ENCODE data around the gene OSBPL8.

The OSBPL8 gene

GRCh38 chr12:76555231-76555767, 4.3 kb downstream of the OSBPL8 start:
- no peak for DNase-seq (ENCODE audit: low spot score)

DNA sequence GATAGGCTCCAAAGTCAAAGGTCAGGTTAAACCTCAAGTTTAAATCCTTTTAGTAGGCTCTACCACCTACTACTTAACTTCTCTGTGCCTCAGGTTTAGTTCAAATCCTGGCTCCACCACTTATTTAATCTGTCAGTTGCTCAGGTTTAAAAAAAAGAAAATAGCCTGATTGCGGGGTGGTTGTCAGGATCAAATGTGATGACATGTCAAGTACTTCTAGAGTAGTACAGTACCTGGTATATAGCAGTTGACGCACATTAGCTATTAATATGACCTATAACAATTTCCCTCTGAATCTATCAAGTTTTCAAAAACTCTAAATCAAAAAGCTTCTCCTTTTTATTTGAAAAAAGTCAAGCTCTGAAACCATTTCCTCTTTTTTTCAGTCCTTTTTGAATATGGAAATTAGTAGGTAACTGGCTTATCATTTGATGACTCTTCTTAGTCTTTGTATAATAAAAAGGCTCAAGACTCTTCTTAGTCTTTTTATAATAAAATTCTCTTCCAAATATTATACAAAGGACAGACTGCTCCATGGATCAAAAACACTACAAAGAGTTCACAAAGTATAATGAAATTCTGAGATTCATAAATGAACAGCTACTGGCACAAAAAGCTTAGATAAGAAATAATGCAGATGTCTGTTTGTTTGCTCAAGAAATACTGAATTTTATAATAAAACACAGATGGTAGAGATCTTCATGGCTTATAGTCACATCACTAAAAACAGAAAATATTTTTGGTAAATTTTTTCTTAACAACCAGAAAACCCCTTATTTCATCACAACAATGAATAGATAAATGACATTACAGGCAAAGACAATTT, 5.0 kb downstream of the OSBPL8 start:
- DNase-seq (ENCODE audit: low spot score), result no peak

- DNase-seq (ENCODE audit: low spot score), result no peak
Measured at GRCh38 chr12:76552343-76552938, 7.1 kb downstream of the OSBPL8 start.

- no peak for DNase-seq (ENCODE audit: low spot score)
Measured at GRCh38 chr12:76551482-76551888, 8.1 kb downstream of the OSBPL8 start.

GRCh38 chr12:76549131-76549530, 10.4 kb downstream of the OSBPL8 start:
- no peak for DNase-seq (ENCODE audit: low spot score)

DNA sequence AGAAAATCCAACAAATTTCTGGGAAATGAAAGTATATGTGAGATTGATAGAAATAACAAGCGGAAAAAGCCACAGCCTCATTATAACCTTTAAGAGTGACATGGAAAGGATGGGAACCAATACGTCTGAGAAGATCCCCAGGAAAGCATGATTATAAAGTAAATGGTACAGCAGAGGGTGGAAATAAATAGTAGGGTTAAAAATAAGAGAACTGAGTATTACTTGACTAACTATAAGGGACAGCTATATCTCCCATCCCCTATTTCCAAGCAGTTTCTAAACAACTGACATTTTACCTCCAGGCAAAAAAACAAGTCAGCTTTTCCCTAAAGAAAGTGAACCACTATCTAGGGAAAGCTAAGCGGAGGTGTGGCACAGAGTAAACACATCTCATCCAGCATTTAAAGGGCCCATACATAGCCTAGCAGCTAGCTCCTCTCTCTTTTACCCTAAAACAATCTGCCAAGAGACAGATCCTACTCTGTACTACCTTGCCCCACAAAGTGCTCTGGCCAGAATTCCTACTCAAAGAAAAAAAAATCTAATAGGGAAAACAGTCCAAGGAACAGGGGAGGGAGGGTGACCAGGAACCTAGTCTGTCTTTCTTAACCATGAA, 11.2 kb downstream of the OSBPL8 start:
- no peak for DNase-seq (ENCODE audit: low spot score)

DNA sequence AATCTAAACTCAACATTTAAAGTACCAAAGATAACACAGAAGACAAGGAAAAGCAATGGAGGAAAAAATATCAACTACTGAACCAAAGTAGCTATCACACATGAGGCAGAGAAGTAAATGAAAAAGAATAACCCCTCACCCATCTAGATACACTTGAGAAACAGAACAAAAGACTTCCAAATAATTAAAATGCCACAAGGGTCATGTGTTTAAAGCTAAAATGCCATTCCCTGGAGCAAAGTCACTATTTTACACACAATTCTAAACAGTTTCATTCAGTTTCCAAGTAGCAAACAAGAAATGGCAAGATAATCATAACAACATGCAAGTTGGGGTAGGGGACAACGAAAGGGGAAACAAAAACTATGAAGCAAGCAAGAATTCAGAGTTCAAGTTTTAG, 12.0 kb downstream of the OSBPL8 start:
- DNase-seq (ENCODE audit: low spot score), result no peak

GRCh38 chr12:76546889-76547288, 12.7 kb downstream of the OSBPL8 start:
- DNase-seq (ENCODE audit: low spot score), result no peak

DNA sequence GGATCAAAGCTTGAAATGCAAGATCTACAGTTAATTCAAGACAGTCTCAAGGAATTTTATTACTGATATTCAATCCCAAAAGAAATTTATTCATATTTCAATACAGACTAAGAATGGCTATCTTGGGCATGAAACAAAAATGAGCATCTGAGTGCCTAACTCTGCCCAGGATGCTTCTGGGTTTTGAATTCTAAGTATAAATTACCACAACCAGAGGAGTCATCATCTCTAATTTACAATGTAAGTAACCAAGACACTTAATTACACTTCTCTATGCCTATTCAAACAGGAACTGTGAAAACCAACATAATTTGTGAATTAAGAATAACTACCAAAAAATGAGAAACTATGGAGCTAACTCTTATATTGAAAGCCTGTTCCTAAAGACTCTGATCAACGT, 14.1 kb downstream of the OSBPL8 start:
- no peak for DNase-seq (ENCODE audit: low spot score)

GRCh38 chr12:76544601-76545261, 14.8 kb downstream of the OSBPL8 start:
- no peak for DNase-seq (ENCODE audit: low spot score)

DNA sequence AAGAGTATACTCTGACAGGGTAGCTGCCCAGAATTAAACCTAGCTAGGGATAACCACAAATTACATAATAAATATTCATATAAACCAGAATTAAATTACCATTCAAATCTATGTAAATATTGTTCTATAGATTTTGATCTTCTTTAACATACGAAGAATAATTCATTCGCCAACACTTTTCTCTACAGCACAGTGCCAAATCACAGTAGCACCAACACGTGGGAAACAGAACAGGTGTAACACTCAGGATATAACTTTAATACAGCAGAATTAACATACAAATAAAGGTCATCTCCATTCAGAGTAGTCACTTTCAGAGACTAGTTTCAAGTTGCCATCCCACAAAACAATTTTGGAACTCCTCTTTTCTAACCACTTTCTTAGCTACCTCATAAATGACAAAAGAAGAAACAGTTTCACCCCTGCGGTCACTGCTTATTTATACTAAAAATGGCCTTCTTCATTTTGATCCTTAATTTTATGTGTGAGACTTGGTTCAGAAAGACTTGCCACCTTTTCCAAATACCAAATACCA, 15.7 kb downstream of the OSBPL8 start:
- DNase-seq (ENCODE audit: low spot score), result no peak

DNA sequence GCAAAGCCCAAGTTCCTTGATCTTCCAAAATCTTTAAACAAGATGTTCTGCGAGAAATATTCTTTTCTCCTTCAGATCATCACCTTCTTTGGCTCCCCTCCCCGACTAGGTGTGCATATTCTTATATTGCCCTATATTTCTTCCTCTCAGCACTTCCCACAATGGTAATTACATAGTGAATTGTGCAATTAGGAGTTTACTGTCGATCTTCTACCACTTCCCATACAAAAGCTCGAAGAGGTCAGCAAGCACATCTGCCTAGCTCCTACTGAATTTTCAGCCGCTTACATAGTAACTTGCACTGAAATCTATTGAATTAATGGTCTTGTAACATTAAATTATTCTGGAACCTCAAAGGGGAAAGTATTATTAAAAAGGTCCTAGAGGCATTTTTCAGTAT, 16.7 kb downstream of the OSBPL8 start:
- DNase-seq (ENCODE audit: low spot score), result no peak

- DNase-seq (ENCODE audit: low spot score), result no peak
Measured at GRCh38 chr12:76539727-76540126, 19.8 kb downstream of the OSBPL8 start.

- DNase-seq (ENCODE audit: low spot score), result no peak
Measured at GRCh38 chr12:76537923-76538322, 21.6 kb downstream of the OSBPL8 start.

DNA sequence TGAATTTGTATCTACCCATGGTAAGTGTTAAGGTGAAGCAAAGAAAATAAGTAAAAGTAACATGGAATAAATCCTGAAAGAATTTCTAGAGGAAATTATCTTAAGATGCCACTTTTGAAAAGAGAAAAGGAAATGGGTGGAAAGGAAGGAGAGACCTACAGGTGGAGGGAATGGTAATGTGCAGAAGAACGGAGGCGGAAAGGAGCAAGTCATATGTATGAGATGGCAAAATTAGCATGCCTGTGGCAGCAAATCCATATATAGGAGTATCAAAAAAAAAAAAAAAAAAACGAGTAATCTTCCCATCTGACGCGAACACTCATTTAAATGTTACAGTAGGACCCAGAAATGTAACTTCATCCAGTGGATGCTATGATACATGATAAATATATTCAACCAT, 23.0 kb downstream of the OSBPL8 start:
- no peak for DNase-seq (ENCODE audit: low spot score)

- DNase-seq (ENCODE audit: low spot score), result no peak
Measured at GRCh38 chr12:76535170-76535569, 24.4 kb downstream of the OSBPL8 start.

DNA sequence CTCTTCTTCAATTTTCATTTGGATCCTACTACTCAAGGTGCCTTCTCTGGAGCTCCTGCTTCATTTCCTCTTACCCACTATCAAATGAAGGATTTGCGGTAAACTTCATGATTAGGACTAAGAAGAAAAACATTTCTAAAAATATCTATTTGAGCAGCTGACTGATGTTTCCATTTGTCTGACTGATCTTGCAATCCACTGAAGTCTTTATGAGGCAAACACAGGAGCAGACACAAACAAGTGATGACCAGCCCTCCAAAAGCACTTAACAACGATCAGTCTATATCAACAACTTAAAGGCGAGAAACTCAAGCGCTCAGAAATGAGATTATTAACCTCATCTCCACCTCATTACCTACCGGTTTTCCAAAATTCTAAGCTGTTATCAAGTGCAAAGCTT, 26.2 kb downstream of the OSBPL8 start:
- no peak for DNase-seq (ENCODE audit: low spot score)

GRCh38 chr12:76532520-76532919, 27.1 kb downstream of the OSBPL8 start:
- no peak for DNase-seq (ENCODE audit: low spot score)

DNA sequence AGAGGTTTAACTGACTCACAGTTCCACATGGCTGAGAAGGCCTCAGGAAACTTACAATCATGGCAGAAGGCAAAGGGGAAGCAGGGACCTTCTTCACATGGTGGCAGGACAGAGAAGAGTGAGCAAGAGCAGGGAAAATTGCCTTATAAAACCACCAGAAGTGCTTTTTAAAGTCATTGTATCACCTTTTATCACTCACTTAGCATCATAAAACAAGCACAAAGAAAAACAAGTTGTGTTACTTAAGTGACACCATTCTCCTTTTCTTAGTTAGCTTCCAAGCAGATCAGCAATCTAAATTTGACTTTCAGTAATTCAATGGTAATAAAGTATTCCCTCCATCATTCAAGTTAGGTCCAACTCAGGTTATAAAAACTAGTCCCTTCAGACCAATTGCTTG, 28.5 kb downstream of the OSBPL8 start:
- DNase-seq (ENCODE audit: low spot score), result no peak

- DNase-seq (ENCODE audit: low spot score), result no peak
Measured at GRCh38 chr12:76530516-76530915, 29.1 kb downstream of the OSBPL8 start.

GRCh38 chr12:76529226-76529918, 30.2 kb downstream of the OSBPL8 start:
- no peak for DNase-seq (ENCODE audit: low spot score)

DNA sequence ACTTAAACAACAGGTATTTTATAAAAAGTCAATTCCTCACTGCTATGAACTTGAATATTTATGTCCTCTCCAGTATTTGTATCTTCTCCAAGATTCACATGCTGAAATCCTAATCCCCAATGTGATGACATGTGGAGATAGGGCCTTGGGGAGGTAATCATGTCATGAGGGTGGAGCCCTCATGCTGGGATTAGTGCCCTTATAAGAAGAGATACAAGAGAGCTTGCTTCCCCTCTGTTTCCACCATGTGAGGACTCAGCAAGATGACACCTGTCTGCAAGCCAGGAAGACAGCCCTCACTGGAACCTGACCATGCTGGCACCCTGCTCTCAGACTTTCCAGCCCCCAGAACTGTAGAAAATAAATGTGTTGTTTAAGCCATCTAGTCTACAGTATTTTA, 36.2 kb downstream of the OSBPL8 start:
- DNase-seq (ENCODE audit: low spot score), result no peak
